Activated CD4-positive, alpha-beta T cell treated with anti-CD3 and anti-CD28 coated beads for 1 hour (primary cell): ENCODE results near the gene RAX2.
"Not testable (repeated sequence)": the region's sequence is repeated elsewhere in the genome, so short reads cannot be mapped to it uniquely, and the experiment has no call there.

Experiments
- DNase-seq: peaks from one replicate; pipeline ENCODE4 v3.0.0-alpha.2; 2020

RAX2 gene

DNA sequence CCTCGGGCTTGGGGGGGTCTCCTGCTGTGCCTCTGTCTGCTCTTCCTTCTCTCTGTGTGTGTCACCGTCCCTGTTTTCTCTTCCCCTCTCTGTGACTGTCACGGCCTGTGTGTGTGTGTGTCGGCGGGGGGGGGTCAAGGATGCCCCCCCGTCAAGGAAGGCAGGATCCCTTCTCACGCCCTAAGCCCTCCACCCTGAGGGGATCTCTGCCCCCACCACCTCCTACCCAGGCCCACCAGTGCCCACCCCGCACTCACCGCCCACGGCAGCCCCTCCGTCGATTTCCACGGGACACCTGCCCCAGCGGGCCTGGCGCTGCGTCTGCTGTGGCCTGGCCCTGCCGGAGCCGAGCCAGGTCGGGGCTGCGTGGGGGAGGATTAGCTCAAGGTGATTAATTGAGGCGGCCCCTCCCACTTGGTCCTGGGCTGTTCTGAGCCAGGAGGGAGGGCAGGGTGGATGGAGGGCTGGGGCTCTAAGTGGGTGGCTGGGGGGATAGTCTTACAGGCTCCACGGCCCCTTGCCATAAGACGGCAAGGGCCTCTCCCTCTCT is at the start of gene RAX2:
RAX2 (minus strand) TSS at position 323 of the 550 bp plus-strand sequence. CDS start 486 bp downstream, outside the sequence.
- no peak for DNase-seq

DNA sequence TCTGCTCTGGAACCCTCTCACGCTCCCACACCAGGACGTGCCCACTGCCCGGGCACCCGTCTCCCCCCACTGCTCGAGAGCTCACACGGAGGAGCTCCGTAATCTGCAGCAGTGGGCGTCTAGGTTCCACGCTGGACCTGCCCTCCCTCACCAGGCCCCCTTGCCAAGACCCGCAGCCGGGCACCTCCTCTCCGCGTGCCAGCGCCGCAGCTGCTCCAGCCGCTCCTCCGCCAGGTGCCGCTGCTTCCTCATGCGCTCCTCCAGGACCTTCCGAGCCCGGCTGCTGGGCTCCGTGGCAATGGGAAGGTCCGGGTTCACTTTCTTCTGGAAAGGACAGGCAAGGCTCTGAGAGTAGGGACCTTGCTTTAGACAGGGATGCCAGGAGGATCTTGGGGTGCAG is 49.1 kb upstream of the RAX2 start:
- no peak for DNase-seq

DNA sequence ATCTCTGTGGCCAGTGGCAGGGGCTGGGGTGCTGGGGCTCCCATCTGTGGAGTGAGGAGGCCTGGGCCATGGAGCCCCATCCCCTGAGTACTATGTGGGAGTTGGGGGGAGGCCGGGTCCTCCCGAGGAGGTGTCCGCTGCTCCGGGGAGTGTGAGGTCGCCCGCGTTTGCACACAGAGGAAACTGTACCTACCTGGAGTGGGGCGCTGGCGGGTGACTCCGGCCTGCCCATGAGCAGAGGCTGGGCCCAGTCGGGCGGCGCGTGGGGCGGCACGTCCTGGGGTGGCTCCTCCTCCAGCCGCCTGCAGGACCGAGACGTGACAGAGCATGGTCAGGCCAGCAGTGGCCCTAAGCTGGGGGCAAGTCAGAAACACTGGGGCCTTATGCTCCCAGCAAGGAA is 48.0 kb upstream of the RAX2 start:
- no peak for DNase-seq

DNA sequence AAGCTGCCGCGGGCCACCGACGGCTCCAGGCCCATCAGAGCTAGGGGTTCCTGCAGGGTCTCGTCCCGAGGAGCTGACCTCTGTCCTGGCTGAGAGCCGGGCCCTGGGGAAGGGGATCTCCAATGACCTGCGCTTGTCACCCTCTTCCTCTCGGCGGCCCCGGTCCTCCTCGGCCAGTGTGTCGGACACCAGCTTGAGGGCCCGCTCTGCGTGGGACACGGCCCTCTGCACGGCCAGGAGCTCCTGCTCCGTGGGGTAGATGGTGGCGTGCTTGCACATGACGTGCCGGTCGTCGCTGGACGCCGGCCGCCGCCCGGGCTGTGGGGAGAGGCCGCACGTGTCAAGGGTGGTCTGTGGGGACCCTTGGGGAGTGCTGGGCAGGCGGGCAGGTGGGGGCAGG is 46.9 kb upstream of the RAX2 start:
- DNase-seq = no peak

DNA sequence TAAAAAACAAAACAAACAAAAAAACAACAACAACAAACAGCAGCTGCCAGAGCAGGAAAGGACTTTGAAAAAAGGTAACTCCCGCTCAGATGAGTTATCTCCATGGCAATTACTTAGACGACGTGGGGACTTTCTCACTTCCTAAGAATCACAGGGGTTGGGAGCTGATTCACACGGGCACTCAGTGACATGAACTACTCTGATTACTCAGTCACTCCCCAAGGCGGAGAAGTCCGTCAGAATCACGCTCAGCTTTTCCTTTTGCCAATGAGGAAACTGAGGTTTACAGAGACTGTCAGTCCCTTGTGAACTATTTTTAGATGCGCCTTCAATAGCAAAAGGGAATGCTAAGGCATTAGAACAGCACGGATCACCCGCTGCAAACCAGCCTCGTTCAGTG is 46.4 kb upstream of the RAX2 start:
- DNase-seq = no peak

DNA sequence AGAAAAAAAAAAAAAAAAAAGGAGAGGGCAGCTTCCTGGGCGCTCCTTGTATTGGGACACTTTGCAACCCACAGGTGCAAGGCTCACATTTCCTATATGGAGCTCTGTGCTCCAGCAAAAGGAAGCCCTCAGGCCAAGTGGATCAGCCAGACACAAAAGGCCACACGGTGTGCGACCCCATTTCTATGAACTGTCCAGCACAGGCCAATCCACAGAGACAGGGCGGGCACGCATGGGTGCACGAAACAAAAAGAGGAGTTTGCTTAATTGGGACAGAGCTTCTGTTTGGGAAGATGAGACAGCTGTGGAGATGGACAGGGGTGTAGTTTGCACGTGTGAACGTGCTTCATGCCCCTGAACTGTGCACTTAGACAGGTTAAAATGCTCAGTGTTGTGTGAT is 45.7 kb upstream of the RAX2 start:
- DNase-seq = no peak

DNA sequence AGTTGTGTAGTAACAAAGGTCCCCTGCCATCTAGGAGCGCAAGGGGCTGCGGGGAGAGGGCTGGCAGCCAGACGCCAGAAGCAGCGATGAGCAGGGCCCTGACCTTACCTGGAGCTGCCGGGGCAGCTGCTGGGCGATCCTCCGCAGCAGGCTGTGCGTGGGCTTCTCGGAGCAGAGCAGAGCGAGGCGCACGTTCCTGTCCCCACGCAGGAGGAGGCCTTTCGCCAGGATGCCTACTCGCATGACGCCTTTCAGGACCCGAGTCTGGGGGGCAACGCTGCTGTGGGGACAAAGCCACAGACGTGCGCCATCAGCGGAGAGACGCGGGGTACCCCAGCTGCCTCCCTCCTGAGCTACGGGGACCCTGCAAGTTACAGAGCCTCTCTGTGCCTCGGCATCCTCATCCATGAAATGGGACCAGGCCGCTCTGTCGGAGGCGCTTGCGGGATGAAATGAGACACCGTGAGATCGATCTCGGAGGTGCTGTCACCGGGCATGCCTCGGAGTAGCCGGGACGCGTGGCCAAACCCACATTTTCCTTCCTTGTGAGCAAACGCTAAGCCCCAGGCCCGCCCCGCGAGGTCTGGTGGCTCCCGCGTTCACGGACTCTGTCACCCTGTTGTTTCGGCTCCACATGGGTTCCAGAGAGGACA is 44.7 kb upstream of the RAX2 start:
- DNase-seq = no peak

DNA sequence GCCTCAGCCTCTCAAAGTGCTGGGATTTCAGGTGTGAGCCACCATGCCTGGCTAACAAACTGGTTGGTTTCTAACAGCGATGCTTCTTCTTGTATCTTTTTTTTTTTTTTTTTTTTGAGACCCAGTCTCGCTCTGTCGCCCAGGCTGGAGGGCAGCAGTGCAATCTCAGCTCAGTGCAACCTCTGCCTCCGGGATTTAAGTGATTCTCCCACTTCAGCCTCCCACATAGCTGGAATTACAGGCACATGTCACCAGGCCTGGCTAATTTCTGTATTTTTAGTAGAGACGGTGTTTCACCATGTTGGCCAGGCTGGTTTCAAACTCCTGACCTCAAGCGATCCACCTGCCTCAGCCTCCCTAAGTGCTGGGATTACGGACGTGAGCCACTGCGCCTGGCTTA is 44.1 kb upstream of the RAX2 start:
- not testable (repeated sequence) for DNase-seq

DNA sequence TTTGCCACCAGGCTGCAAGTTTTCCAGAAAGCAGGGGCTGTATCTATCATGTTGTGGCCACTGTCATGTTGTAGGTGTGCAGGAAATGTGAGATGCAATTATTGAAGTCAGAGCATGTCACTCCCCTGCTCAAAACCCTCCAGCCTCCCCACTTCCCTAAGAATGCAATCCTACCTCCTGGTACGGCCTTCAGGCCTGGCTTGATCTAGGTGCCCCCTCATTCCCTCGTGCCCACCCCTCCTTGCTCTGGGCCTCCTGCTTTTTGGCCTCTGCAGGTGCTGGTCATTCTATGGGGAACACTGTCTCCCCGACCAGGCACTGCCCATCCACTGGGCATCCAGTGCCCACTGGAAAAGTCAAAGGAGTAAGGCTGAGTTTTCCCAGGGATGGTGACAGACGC is 42.6 kb upstream of the RAX2 start:
- no peak for DNase-seq

DNA sequence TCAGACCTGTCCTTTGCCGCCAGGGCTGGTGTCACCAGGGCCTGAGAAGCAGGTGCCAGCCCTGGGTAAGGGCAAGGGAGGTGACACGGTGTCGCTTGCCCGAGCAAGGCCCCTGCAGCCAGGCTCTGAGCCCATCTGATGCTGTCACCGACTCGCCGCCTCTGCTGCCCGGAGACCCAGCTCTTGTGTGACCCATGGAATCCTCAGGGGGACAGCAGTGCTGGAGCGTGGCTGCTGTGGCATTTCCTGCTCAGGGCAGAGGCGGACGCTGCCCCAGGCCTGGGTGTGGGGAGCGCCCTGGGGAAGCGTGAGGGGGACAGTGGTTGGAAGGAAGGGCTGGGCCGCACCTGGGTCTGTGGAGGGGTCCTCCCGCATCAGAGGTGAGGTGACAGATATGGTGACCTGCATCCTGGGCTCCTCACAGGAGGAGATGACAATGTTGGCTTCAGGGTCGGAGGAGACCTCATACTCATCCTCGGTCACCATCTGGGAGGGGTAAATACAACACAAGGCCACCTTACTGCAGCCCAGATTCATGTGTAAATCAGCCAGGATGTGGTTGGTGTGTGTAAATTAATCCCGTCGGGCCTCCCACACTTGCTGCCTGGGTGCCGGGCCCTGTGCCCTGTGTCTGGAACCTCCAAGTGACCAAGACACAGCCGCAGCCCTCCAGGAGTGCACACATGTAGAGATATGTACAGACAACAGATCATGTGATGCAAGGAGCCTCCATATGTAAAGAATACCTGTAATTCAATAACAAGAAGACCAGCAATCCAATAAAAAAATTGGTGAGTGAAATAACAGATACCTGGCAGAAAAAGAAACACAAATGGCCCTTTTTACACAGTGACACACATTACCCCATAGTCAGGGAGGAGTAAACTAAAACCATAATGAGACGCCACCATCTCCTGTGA is 41.7 kb upstream of the RAX2 start:
- no peak for DNase-seq

DNA sequence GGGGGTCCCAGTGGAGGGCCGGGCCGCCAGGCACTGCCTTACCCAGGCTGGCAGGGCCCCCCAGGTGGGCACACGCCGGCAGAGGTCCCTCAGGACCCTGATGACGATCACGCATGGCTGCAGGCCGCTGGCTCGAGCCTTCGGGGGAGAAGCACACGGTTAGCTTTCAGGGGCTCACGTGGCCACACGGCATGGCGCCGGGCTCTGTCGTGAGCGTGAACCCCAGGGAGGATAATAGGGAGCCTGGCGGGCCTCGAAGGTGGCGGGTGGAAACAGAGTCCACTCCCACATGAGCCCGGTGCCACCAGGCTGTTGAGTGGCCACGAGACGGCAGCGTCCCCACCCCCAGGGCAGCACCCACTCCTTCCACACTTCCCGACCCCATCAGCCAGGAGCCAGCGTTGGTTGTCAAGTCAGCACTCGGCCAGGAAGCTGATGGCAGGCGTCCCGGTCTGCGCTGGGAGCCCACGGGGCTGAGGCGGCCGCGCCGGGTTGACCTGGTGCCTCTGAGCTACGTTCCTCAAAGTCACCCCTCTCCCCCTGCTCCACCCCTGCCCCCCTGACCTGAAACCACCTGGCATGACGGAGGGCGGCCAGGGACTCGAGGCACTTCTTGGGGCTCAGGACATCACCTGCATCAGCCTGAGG is 38.8 kb upstream of the RAX2 start:
- no peak for DNase-seq

DNA sequence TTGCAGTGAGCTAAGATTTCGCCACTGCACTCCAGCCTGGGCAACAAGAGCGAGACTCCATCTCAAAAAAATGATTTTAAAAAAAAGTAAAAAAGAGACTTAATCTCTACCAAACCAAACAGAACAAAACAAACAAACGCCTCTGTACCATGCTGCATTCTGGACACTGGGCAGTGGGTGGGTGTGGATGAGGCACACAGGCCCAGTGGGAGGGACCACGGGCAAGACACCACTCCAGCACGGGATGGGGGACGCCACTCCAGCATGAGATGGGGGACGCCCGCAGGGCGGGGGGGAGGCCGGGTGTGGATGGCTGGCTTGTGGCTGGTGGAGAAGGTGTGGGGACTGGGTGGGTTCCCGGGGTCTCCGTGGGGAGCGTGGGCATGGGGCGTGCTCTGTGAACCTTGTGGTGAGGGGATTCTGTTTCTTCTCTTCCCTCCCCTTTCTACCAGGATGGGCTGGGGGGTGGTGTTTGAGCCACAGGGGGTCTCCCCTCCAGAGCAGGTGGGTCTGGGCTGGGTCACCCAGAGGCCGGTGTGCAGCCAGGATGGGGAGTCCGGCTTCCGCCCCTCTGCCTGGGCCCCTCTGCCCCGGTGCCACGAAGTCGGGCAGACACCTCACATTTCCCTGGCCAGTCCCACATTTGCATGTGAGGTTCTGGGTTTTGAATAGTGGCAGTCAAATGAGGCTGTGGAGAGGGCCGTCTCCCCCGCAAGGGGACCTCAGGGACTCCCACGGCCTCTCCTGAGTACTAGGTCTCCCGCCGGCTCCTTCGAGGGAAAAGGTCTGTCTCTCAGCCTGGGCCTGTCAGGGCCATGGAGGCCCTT is 38.1 kb upstream of the RAX2 start:
- DNase-seq = no peak

DNA sequence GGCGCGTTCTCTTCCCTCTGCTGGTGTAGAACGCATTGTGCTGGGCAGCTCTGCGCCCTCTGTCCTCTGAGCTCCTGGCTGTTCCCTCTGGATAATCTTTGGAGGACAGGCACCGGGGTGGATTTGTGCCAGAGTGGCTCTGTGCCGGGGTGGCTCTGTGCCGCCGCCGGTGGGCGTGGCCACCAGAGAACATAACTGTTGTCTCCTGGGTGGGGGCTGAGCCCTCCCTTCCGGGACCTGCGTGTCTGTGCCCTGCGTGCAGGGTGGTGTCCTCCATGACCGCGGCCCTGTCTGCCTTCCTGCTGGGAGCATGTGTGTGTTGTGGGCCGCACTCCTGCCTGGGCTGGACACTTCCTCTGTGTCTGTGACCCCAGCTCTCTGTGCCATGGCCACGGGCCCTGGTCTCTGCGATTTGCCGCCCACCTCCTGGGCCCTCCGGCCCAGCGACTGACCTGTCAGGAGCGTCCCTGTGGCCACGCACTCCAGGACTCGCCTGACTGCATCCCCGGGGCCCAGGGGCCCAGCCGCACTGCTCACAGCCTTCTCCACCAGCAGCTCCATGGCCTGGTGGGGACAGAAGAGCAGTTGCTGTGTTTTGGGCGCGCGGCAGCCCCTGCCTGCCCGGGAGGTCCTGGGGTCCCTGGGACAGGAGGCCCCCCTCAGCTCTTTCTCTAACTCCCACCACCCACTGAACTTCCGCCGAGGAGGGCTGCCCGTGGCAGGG is 36.6 kb upstream of the RAX2 start:
- DNase-seq = no peak

DNA sequence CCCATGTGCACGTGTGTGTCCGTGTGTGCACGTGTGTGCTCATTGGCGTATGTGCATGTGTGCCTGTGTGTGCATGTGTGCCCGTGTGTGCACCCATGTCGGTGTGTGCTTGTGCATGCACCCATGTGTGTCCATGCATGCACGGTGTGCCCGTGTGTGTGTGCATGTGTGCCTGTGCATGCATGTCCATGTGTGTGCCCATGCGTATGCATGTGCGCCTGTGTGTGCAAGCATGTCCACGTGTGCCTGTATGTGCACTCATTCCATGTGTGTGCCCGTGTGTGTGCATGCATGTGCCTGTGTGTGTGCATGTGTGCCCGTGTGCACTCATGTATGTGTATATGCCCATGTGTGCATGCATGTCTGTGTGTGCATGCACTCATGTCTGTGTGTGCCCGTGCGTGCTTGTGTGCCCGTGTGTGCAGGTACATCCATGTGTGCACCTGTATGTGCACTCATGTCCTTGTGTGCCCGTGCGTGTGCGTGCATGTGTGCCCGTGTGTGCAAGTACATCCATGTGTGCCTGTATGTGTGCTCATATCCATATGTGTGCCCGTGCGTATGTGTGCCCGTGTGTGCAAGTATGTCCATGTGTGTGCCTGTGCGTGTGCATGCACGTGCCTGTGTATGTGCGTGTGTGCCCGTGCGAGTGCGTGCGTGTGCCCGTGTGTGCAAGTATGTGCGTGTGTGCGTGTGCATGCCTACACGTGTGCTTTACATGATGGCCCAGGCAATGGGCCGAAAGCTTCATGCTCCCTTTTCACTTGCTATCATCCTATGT is 35.7 kb upstream of the RAX2 start:
- no peak for DNase-seq

DNA sequence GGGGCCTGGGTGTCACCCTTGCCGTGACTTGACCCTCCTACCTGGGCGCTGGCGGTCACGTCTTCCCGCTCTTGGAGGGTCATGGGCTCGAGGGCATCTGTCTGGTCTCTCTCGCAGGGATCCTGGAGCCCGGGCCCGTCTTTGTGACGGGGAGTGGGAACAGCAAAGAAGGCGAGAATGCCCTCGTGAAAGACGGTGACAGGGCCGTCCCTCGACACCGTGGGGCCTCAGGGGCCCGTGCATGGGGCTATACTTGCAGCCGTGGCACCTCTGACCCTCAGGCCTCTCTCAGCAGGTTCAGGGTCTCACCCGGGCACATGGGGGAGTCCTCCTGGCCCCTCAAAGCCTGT is 35.1 kb upstream of the RAX2 start:
- no peak for DNase-seq

DNA sequence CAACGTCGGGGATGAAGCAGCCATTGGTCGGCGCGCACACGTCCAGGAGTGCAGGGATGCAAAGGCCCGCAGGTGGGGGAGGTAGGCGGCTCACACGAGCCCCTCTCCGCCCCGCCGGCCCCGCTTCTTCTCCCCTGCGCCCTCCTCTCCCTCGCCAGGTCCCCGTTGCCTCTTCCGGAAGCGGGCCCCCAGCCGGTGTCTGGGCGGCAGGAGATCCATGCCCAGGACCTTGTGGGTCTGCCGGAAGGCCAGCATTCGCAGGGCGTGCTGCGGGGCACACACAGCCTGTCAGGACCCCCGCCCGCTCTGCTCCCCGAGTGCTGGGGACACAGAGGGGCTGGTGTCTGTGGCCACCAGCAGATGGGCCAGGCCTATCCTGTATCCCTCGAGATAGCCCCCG is 33.8 kb upstream of the RAX2 start:
- DNase-seq = no peak

DNA sequence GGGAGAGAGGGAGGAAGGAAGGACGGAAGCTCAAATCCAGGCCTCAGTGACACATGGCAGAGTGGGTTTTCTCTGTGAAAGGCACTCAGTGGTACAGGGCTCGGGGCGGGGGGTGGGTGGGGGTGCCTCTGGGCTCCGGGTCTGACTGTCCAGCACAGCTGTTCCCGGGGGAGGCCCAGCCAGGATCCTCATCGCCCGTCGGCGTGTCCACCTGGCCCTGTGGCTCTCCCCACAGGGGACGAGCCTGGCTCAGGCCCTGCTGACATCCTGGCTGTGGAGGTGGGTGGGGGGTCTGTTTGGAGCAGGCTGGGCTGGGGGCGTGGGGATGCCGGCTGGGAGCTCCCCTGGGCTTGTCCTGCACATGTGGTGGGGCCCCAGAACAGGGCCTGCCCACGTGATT is 32.4 kb upstream of the RAX2 start:
- DNase-seq = no peak

DNA sequence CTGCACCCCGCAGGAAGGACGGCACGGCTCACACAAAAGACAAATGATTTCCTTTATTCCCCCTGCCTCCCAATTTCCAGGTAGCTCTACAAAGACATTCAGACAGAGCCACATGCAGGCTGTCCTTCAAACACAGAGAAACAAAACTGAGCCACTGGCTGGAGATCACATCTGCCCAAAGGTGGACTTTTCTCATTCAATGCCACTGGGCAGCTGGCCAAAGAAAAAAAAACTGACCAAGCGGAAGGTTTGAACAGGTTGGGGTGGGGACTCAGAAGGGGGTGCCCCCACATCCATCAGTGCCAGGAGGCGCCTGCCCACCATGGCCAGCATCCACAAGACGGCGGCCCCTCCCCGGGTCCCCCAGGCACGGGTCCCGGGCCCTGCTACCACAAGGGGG is 32.0 kb upstream of the RAX2 start:
- DNase-seq = no peak

DNA sequence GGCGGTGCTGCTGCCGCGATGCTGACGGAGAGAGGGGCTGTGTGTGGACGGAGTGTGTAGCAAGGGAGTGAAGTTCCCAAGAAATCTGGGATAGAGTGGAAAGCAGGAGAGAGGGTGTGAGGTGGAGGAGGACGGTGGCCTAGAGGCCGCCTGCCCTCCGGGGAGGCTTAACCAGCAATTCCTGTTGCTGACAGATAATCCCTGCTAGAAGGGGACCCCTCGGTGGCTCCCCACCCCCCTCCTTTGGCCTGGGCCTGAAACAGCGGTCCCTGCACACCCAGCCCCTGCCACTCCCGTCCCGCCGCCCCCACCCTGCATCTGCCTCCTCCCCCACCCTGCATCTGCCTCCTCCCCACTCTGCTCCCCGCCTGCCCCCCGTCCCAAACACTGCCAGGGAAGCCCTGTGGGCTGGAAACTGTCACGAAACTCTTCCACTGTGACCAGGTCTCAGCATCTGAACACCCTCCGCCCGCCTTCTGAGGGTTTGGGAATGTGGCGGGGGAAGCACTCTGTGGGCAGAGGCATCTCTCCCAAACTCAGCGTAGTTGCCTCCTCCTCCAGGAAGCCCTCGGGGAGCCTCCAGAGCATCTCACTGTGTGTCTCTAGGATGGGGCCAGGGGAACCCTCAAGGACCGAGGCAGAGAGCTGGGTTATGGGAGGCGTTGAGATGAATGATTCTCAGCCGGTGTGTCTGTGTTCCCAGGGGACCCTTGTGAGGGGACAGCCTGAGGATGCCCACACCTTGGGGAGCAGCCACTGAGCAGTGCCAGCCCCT is 31.3 kb upstream of the RAX2 start:
- DNase-seq = no peak

DNA sequence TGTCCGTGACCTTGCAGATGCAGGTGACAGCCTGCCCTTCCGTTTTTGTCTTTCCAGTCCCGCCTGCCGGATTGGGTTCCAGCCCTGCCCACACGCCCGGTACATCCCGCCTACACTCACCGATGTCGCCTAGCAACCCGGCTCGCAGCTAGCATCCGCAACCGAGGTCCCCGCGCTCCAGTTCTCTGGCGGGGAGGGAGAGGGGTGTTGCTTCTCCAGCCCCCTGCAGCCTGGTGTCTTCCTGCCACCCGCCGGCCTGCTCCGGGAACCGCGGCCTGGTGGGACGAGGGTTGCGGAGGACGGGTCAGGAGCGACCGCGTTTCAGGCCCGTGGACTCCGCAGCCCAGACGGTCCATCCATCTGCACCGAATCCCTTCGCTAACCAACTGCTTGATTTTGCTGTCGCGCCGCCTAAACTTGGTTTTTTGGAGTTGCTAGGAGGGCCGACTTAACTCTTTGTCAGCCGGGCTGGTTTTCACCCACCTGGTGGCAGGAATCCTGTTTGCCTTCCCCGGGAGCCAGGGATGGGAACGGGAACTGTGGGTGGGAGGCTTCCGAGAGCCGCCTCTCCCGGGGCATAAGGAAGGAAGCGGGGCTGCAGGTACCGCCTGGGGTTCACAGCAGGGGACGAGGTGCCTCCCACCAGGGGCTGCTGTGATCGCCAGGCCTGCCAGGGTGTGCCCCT is 29.5 kb upstream of the RAX2 start:
- DNase-seq = peak; percentile 38
